Kidney epithelial cell (primary cell): ENCODE results near the gene ITGA4. TPM values are rescaled to one million over a fixed set of nuclear protein-coding genes. Genes with fewer than 3 reads are reported as not detected.

ENCODE experiments used
- DNase-seq: peaks from one replicate; pipeline ENCODE4 v3.0.0-alpha.2; 2010; ENCODE audit warnings: low read depth
- H3K27me3 ChIP-seq: 2 replicates; pipeline ENCODE4 v1.6.0; 2011; ENCODE audit warnings: low read length; ENCODE audit not compliant: control insufficient read depth, insufficient read depth
- H3K36me3 ChIP-seq: 2 replicates; pipeline ENCODE4 v1.5.1; 2011; ENCODE audit warnings: low read length; ENCODE audit not compliant: control insufficient read depth, insufficient read depth
- H3K4me3 ChIP-seq: 2 replicates; pipeline ENCODE4 v1.5.1; 2011; ENCODE audit warnings: low read depth, mild to moderate bottlenecking, control low read depth, low read length
- CTCF ChIP-seq: IDR thresholded peaks from 2 replicates; pipeline ENCODE4 v1.5.1; 2011; ENCODE audit warnings: mild to moderate bottlenecking, moderate library complexity, low read length, control low read depth, inconsistent platforms; ENCODE audit not compliant: insufficient read depth, poor library complexity, severe bottlenecking
- total RNA-seq: library from RNA; depleted of rRNA; stranded (reverse); fragments of >200 nt; gene quantifications from 2 replicates; pipeline ENCODE4 v1.2.3, GENCODE V29; 2015

Gene ITGA4
- total RNA-seq, 1 donor from 2014 or later: 11.0 TPM

- no peaks in the 10 kb centered on the region for H3K36me3 ChIP-seq
- no peak overlapping the region for H3K4me3 ChIP-seq
- H3K27me3 ChIP-seq: no peaks in the 10 kb centered on the region
- no peak for DNase-seq
- no peak for TF ChIP-seq CTCF
Measured at GRCh38 chr2:181581534-181581933, 124.3 kb downstream of the ITGA4 start.

- Histone ChIP-seq H3K4me3 (no peak overlapping the region), H3K36me3 (no peaks in the 10 kb centered on the region), H3K27me3 (no peaks in the 10 kb centered on the region)
- TF ChIP-seq CTCF: no peak
- no peak for DNase-seq
Measured at GRCh38 chr2:181585732-181586131, 128.5 kb downstream of the ITGA4 start.

Other genes with a start within 250 kb of the ITGA4 start
- gene CERKL, start 199.7 kb downstream of the ITGA4 start, total RNA-seq: 0.07 and 0.17 TPM in 2 replicates
- gene NEUROD1, start 223.1 kb downstream of the ITGA4 start, total RNA-seq: not detected in 2 replicates